ENCODE results near the gene TM7SF2. TPM values are rescaled to one million over a fixed set of nuclear protein-coding genes. Genes with fewer than 3 reads are reported as not detected.
"Not testable (repeated sequence)": the region's sequence is repeated elsewhere in the genome, so short reads cannot be mapped to it uniquely, and the experiment has no call there.

Gene TM7SF2
- polyA plus RNA-seq, 4 donors, result 77.6 to 95.7 (median 87.9) TPM

DNA sequence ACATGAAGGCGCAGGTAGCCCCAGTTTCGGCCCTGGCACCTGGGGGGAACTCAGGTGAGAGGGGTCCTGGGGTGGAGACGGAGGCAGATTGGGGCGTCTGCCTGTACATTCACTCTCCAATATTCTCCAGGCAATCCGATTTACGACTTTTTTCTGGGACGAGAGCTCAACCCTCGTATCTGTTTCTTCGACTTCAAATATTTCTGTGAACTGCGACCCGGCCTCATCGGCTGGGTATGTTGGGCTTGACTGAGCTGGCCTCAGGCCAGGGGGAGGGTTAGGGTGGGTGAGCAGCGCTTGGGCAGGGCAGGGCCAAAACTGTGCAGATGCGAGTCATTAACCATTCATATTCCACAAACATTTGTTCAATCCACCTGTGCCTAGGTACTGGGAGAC is 1.7 kb downstream of the TM7SF2 start:
- DNase-seq (ENCODE audit: low read depth in 4 of 4, low spot score in 3 of 4), result no peak

DNA sequence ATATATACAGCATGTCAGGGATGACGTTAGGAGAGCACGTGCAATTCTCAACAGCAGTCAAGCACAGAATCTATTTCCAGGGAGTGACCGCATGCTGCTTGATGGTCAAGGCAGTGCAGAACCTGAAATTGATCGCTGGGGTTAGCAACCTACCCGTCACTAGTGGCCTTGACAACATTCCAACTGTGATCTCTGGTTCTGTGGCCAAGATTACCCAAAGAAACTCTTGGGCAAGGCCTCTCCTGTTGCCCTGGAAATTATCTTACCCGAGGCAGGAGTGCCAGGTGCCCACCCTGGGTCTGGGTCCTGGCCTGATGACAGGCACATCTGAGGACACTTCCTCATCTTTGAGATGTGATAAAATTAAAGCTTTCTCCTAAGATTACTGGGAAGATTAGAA is 2.2 kb downstream of the TM7SF2 start:
- no peak for DNase-seq (ENCODE audit: low read depth in 4 of 4, low spot score in 3 of 4)

DNA sequence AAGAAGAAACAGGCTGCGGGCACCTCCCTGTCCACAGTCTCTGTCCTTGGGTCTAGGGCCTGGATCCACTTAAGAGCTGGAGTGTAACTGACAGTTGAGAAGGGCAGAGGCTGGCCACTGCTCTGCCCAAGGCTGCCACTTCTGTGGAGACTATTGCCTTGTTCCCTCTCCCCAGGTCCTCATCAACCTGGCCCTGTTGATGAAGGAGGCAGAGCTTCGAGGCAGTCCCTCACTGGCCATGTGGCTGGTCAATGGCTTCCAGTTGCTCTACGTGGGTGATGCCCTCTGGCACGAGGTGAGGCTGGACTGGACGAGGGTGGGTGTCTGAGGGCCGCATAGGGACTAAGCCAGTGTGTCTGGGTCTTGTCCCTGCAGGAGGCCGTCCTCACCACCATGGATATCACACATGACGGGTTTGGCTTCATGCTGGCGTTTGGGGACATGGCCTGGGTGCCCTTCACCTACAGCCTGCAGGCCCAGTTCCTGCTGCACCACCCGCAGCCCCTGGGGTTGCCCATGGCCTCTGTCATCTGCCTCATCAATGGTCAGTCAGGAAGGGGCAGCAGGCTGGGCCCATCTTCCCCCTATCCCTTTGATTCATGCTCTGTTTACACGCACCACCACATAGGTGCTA is 3.0 kb downstream of the TM7SF2 start:
- no peak for DNase-seq (ENCODE audit: low read depth in 4 of 4, low spot score in 3 of 4)

DNA sequence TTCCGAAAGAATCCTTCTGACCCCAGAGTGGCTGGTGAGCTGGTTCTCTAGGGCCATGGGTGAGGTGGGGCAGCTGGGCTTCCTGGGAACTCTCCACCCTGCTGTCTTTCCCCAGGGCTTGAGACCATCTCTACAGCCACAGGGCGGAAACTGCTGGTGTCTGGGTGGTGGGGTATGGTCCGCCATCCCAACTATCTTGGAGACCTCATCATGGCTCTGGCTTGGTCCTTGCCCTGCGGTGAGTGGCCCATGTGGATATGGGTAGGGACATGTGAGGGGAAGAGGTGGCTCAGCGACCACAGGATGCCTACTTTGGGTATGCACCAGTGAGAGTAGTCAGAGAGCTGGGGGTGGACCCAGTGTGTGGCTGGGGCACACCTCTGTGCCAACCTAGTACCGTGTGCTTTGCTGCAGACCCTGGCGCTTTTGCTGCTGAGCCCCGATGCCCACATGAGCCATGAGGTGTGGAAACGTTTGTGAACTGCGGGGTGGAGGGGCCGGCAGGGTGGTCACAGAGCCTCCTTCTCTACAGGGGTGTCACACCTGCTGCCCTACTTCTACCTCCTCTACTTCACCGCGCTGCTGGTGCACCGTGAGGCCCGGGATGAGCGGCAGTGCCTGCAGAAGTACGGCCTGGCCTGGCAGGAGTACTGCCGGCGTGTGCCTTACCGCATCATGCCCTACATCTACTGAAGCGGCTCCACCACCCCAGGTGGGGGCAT is 3.9 kb downstream of the TM7SF2 start:
- DNase-seq (ENCODE audit: low read depth in 4 of 4, low spot score in 3 of 4), result no peak

DNA sequence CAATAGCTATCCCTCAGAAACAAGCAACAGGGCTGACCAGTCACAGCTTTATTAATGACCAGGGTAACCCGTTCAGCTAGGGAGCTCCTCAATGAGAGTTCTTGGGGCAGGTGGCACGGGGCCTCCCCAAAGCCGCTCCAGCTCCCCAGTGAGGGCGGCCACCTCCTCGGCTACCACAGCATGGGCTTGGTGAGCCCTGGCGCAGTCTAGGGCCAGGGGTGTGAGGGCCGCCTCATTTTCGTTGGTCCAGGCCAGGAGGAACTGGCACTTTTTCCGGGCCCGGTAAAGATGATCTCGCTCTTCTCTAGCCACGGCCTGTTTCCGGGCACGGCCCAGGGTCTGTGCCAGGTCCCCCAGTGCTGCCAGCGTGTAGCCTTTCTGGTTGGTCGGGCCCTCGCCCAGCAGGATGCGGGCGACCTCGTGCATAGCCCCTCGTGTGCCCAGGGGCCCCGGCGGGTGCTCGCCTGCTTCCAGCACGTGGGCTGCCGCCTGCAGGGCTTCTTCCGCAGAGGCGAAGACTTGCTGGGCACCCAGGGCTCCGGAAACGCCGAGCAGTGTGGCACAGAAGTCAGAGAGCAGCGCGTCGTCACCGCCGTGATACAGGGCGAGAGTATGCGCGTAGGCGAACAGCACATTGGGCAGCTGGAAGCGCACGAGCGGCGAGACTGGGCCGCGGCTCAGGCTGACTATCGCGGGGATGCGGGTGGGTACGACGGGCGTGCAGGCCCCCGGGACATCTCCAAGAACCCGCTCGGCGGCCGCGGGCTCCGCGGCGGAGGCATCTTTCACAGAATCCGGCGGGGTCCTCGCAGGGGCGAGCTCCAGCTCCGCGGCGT is 4.9 kb downstream of the TM7SF2 start:
- DNase-seq (ENCODE audit: low read depth in 4 of 4, low spot score in 3 of 4), result no peak

DNA sequence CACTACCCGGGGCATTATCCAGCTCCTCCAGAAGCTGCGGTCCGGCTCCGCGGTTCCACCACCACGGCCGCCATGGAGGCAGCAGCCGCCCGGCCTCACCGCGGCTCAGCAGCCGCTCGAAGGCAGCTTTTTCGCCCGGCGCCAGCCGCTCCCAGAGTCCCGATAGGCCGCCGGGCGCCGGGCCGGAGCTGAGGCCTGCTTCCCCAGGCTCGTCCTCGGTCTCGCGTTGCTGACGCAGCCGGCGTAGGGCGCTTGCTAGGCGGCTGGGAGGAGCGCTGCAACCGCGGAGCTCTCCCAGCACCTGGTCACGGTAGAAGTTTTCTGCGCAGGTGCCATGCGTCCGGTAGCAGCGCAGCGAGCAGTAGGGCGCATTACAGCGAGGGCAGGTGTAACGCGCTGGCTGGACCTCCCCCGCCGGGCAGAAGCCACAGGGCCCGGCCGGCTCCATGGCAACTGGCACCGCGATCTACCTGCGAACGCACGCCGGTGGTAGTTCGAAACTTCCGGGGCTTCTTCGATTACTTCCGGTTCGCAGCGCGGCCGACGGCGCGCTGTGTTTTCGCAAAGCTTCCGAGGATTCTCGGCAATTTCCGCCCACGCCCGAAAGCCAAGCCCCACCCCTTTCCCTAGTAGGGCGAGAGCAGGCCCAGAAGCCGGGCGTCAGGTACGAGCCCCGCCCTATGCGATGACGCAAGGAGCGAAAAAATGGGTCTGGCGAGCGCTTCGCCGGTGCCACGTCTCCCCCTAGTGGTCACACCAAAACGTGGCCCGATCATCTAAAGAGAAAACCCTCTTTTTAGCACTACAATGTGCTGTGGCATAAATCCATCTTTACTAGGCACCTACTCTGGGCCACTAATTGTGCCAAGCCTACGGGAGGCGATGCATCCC is 5.8 kb downstream of the TM7SF2 start, which contains the start of gene ZNHIT2:
ZNHIT2 (minus strand) TSS at position 496 of the 891 bp plus-strand sequence; CDS start at position 448, 48 bp downstream.
- DNase-seq (ENCODE audit: low read depth in 4 of 4, low spot score in 3 of 4), result peak; percentile 95 to 98 (median 97)

DNA sequence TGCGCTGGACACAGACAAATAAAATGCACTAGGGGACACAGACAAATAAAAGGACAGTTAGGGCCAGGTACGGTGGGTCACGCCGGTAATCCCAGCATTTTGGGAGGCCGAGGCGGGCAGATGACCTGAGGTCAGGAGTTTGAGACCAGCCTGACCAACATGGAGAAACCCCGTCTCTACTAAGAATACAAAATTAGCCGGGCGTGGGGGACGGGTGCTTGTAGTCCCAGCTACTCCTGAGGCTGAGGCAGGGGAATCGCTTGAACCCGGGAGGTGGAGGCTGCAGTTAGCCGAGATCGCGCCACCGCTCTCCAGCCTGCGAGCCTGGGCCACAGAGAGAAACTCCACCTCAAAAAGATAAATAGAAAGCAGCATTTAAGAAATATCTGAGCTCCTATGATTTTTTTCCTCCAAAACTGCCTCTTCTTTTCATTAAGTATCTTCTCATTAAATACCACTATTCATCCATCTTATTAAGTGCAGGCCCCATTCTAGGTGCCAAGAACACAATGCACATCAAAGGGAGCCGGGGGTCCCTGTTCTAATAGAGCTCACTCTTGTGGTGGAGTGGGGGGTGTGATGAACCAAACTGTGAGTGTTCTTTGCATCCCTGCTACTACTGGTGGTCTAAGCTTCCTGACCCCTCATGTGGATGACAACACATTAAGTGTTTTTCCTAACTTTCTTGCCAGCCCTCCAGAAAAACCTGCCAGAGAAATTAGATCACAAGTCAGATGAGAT is 6.6 kb downstream of the TM7SF2 start:
- DNase-seq (ENCODE audit: low read depth in 4 of 4, low spot score in 3 of 4), result no peak

DNA sequence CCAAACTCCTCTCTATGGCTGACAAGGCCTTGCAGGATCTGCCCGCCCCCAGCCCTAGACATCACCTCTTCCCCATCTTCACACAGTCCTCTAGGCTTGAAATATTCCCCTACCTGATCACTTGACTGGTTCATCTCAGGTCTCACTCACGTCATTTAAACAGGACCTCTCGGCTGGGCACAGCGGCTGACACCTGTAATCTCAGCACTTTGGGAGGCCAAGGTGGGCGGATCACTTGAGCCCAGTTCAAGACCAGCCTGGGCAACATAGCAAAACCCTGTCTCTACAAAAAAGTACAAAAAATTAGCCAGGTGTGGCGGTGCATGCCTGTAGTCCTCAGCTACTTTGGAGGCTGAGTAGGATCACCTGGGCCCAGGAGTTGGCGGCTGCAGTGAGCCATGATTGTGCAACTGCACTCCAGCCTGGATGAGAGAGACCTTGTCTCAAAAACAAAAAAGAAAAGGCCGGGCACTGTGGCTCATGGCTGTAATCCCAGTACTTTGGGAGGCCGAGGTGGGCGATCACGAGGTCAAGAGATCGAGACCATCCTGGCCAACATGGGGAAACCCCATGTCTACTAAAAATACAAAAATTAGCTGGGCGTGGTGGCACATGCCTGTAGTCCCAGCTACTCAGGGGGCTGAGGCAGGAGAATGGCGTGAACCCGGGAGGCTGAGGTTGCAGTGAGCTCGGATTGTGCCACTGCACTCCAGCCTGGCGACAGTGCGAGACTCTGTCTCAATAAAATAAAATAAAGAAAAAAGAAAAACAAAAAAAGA is 7.4 kb downstream of the TM7SF2 start:
- not testable (repeated sequence) for DNase-seq (ENCODE audit: low read depth in 4 of 4, low spot score in 3 of 4)

DNA sequence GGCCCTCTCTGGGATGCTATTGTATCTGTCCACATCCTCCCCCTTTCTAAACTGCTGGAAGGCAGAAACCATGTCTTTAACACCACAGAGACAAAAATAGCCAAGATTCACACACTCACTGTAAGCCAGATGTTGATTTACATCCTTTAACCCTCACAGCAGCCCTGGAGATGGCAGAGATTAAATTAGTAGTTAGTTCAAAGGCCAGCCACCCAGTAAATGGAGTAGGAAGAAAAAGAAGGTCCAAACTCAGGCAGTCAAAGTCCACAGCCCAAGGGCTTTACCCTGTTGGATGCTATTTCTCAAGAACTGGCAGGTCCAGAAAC is 8.0 kb downstream of the TM7SF2 start:
- DNase-seq (ENCODE audit: low read depth in 4 of 4, low spot score in 3 of 4), result no peak

DNA sequence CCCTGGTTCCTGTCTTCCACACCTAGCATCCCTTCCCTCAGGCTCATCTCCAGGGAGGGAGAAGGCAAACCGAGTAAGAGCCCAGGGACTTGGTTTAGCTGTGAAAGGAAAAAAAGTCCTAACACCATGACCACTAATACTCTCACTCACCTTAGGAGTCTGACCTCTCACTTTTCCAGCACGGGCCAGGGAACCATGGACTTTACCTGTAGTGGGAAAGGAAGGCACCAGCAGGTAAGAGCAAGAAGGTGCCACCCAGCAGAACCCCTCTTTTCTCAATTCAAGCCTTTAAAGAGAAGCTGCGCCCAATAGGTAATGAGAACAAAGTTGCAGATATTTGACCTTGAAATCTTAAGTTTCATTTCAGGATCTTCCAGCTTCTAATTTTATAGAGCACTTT is 9.2 kb downstream of the TM7SF2 start:
- DNase-seq (ENCODE audit: low read depth in 4 of 4, low spot score in 3 of 4), result no peak

DNA sequence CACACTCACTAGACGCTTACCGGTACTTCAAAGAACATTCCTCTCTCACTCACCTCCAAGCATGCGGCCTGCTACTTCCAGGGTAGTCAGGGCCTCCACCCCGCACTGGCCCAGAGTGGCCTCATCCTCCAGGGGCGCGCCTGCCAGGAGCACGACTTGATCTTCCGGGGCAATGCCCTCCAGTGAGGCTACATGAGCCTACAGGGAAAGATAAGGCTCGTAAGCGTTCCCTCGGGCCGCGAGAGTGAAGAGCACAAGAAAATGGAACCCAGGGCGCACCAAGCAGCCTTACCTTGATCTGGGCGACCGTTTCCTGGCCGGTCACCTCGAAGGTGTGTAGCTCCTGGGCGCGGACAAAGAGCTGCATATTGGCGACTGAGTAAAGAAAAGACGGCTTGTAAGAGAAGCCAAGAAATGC is 9.8 kb downstream of the TM7SF2 start:
- no peak for DNase-seq (ENCODE audit: low read depth in 4 of 4, low spot score in 3 of 4)

DNA sequence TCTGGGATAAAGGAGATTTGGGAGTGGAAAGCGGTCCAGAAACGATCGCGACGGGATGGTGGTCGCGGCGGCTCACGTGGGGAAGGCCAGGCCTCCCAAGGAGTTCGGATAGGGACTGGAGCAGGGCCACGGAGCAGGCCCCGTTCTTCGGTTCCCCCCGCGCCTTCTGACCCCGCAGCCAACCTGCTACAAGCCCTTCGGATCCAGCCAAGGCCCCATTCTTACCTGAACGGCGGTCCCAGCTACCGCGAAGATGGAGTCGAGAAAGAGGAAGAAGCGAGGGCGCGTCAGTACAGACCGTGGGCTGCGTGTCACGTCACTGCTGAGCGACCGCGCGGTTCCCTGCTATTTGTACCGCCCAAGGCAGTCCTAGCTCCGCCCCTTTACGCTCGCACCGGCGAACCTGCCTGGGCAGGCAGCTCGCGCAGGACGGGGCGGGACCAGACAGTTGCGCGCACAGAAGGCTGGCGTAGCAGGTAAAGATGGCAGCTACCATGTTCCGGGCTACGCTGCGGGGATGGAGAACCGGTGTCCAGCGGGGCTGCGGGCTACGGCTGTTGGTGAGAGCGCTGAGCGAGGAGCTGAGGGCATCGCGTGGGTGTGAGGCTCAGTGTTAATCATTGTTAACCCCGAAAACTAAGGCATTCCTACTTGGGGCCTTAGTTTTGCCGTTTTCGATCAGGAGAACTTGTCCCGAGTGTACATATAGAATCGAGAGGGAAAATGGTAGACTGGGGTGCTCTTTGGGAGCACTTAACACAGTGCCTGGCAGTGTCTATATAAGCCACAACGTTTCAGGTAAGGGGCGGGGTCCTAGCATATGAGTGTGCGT is 10.4 kb downstream of the TM7SF2 start, which contains the start of the genes FAU and MRPL49:
FAU (minus strand) TSS at position 270 of the 832 bp plus-strand sequence. CDS start 321 bp downstream, outside the sequence.
MRPL49 (plus strand) TSS at position 457 of the 832 bp plus-strand sequence; CDS start at position 483, 26 bp downstream.
- DNase-seq (ENCODE audit: low read depth in 4 of 4, low spot score in 3 of 4), result peak; percentile 93 to 96 (median 96)

DNA sequence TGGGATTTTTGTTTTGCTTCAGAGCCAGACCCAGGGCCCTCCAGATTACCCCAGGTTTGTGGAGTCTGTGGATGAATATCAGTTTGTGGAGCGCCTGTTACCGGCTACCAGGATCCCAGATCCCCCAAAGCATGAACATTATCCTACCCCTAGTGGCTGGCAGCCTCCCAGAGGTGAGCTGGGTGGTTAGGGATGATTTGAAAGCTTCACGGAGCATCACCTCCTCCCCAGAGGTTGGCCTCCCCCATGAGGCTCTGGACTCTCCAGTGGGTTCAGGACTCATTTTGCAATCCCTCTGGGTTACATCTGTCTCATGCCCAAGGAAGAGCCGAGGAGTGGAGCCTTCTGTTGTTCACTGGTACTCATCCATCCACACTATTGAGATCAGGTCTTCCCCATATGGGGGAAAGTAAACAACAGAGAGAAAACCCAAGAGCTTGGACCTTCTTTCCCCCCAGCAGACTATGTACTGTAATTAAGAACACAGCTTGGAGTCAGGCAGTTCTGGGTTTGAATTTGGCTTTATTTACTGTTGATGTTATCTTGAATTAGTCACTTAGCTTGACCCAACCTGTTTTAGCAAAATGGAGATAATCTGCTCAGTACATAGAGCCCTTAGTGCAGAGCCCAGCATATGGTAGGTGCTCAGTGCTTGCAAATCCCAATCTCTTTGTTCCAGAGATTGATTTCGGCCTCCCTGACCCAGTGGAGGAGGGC is 13.0 kb downstream of the TM7SF2 start:
- DNase-seq (ENCODE audit: low read depth in 4 of 4, low spot score in 3 of 4), result no peak

DNA sequence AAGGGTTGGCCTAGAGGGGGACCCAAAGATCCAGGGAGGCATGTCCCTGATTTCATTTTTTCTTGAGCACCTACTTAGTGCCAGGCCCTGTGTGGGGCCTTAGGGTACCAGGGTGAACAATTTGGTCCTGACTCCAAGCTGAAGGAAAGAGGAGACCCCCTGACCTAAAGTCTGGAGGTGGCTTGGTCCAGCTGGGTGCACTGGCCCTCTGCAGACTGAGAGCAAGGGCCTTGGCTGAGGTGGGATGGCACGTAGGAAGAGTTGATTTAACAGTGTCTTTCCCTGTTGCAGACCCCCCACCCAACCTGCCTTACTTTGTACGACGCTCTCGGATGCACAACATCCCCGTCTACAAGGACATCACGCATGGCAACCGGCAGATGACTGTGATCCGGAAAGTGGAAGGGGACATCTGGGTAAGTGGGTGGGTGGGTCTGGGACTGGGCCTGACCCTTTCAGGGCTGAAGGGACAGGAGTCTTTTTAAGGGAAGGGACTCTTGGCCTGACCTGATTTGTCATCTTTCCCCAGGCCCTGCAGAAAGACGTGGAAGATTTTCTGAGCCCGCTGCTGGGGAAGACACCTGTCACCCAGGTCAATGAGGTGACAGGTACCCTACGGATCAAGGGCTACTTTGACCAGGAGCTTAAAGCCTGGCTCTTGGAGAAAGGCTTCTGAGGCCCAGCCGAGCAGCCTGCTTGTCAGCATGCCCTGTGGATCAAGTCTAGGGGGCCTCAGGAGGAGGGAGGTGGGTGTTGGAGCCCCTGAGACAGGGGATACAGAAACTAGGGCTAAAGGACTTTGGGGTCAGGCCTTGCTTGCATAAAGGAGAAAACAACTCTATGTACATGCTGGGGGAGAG is 13.8 kb downstream of the TM7SF2 start:
- DNase-seq (ENCODE audit: low read depth in 4 of 4, low spot score in 3 of 4), result no peak

DNA sequence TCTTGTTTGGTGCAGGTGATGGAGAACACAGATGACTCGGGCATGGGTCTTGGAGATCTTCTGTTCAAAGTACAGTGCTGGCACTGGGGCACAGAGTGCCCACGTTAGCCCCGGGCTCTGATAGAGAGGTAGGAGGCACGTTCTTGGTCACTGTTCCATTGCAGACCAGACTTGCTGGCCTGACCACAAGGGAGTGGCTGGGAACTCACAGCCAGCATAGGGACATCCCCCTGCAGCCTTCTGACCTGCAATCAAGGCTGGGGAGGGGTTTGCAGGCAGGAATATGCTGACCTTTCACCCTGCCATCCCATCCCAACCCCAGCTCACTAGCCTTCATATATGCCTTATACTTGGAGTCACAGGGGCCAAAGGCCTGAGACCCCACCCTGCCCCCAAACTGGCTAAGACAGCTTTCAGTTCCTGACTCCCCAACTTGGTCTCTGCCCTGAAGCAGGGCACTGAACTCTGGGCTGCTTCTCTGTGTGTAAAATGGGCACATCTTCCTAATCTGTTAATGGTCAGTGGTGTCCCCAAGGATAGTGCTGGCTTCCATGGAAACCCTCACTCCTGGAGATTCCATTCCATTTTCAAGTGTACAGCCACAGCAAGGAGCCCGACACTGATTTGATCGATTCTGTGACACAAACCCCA is 15.1 kb downstream of the TM7SF2 start:
- no peak for DNase-seq (ENCODE audit: low read depth in 4 of 4, low spot score in 3 of 4)
